Astrocyte of the hippocampus (primary cell): Measurements from ENCODE around the gene FLT1.

Experiments
- DNase-seq: peaks from one replicate; pipeline ENCODE4 v3.0.0; 2011; ENCODE audit warnings: low read depth, low spot score

FLT1 gene

GRCh38 chr13:28485996-28486543 is 8.9 kb downstream of the FLT1 start:
- no peak for DNase-seq

DNA sequence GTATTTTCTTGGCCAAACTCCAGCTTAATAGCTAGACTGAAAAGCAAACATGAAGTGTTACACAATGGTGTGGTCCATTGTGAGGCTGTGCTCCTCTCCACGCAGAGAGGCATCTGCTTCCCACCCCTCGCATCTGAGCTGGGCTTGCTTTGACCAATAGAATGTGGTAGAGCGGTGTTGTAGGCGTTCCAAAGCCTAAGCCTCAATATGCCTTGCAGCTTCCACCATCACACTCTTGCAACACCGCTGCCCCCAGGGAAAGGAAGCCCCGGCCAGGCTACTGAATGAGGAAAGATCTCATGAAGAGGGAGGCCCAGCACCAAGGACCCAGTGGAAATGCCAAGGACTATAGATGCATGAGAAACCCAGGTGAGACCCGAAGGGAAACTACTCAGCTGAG is 9.4 kb downstream of the FLT1 start:
- DNase-seq, result no peak

GRCh38 chr13:28485097-28485496 is 9.8 kb downstream of the FLT1 start:
- no peak for DNase-seq

DNA sequence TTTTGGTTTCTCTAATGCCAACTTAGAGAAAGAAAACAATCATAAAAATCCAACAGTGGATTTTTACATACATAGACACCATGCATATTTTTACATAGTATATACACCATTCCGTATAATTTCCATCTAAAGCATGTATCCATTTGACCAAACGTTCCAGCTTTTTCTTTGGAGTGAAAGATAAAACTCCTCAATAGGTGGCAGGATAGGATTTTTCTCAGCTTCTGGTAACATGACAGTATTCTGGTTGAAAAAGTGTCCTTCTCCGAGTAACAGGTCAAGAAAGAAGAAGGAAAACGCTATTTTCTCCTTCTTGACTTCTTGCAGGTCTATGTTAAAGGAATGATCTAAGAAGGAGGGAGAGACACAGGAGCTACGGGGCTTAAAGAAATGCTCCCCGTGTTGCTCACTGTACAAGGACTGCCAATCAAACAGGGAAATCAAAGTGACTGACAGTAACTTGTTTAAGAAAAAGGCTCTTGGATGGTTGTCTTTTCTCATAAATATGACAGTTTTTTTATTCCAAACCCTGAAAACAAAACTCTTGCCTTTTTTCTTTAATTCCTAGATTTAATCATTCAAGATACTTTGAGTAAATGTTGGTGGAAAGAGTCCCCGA is 11.5 kb downstream of the FLT1 start:
- no peak for DNase-seq

DNA sequence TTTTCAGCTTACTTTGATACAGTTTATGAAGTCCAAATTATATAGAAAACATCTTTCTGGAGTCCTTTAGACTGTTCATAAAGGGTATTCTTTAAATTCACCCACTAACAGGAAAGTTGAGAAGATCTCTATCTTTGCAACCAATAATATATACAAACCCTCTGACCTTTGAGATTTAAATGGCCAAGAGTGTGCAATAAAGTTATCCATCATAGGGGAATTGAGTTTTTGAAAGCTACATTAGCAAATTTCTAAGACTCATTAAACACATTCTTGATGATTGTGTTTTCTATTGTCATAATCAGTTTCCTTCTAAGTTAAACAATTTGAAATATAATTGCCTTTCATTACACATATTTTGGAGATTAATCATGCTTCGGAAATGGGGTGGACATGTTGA is 15.9 kb downstream of the FLT1 start:
- DNase-seq, result no peak

GRCh38 chr13:28478127-28478526 is 16.8 kb downstream of the FLT1 start:
- no peak for DNase-seq

GRCh38 chr13:28477709-28477973 is 17.3 kb downstream of the FLT1 start:
- no peak for DNase-seq

GRCh38 chr13:28476919-28477708 is 17.8 kb downstream of the FLT1 start:
- DNase-seq, result no peak

GRCh38 chr13:28475916-28476725 is 18.8 kb downstream of the FLT1 start:
- peak; percentile 61 for DNase-seq

GRCh38 chr13:28474491-28475134 is 20.3 kb downstream of the FLT1 start:
- no peak for DNase-seq

- DNase-seq, result no peak
These were observed 21.9 kb downstream of the FLT1 start for GRCh38 chr13:28473044-28473443.

- no peak for DNase-seq
These were observed 23.5 kb downstream of the FLT1 start for GRCh38 chr13:28471421-28471820.

GRCh38 chr13:28470296-28470695 is 24.6 kb downstream of the FLT1 start:
- no peak for DNase-seq

GRCh38 chr13:28469316-28469715 is 25.6 kb downstream of the FLT1 start:
- no peak for DNase-seq

- DNase-seq, result no peak
These were observed 26.7 kb downstream of the FLT1 start for GRCh38 chr13:28468023-28468915.

DNA sequence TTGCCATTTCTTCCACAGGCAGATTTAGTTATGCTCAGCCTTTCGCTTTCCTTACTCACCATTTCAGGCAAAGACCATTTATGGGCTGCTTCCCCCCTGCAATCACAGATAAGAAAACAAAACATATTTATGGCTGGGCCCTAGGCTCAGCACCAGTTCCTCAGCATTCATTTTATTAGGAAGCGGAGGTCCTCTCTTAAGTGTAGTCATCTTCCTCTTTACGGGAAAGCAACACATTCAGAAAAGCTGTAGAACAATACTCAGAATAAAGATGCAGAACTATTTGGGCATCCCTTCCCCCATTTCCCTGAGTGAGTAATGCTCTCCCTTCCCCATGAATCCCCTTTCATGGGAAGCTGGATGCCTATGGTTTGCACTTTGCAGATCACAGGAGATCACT is 27.9 kb downstream of the FLT1 start:
- no peak for DNase-seq

DNA sequence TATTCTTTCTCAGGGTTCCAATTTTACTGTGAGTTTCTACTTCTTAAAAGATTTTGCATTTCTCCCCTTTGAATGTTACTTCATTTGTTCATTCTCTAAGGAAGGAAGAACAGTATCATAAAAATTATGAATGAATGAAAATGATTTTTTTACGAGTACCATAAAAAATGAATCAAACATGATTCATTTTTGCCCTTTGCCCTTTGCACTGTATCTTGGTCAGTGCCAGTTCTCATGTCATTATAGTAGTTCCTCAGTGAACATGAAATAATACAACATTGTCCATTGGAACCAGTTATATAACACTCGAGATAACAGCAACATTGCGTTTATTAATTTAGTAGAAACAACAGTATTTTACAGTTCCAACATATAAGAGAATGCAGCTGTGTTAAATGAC is 28.8 kb downstream of the FLT1 start:
- DNase-seq, result no peak

DNA sequence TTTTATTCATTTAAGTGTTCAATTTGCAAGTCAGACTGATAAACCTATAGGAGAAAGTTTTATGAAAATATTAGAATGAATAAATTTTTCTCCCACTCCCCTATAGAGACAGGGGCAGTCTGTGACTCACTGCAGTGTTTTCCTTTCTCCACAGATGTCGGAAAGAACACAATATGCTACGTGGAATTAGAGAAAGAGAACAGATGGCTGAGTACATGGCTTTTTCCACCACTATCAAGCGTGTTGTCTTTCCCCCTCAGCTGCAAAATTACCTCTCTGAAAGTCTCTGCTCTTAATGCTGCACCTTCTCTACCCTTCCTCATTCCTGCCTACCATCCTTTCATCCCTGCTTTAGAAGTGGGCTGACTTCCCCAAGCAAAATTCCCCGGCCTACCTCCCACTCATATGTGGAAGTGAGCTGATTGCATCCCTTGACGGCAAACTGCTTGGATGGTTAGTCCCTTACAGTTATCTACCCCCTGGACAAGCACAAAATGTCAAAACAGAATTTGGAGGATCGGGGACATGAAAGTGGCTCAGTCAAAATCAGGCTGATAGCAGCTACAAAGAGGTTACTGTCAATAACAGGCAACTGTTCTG is 30.0 kb downstream of the FLT1 start:
- DNase-seq, result no peak

- no peak for DNase-seq
These were observed 31.4 kb downstream of the FLT1 start for GRCh38 chr13:28463481-28463880.

DNA sequence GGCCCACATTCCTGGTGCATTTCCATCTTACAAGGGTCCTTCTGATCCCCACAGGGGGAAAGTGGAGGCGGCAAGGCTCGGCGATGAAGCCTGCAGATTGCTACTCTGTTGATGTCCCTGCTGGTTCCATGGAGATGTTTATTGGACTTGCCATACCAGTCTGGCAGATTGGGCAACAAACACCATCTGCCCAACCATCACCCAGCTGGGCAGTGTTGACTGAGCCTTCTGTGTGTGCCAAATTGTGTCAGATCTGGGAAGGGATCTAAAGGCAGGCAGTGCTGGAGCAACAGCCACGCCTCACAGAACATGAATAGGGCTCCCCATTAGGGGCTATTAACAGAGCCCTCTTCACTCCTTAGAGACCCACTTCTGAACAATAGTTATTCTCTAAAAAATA is 35.0 kb downstream of the FLT1 start:
- no peak for DNase-seq

GRCh38 chr13:28458608-28459007 is 36.3 kb downstream of the FLT1 start:
- no peak for DNase-seq
